Measurements from ENCODE around the gene C17orf67.
A peak's percentile ranks its signal among the peaks of the same experiment; 100 is the strongest.

C17orf67 gene

GRCh38 chr17:56808503-56808902 lies 25.2 kb downstream of the C17orf67 start:
- DNase-seq (ENCODE audit: low read depth in 2 of 2) = no peak

DNA sequence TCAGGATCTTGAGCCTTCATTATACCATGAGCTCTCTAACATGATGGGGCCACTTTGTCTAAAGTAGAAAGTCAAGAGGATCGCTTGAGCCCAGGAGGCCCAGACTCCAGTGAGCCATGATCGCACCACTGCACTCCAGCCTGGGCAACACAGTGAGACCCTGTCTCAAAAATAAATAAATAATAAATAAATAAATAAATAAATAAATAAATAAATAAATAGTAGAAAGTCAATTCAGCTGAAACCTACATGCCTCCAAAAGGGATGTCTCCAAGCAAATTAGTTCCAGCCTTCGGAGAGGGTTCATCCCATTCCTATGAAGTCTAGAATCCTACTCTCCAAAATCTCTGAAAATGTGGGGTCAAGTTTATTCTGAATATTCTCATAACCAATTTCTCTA lies 26.0 kb downstream of the C17orf67 start:
- DNase-seq (ENCODE audit: low read depth in 2 of 2) = no peak

DNA sequence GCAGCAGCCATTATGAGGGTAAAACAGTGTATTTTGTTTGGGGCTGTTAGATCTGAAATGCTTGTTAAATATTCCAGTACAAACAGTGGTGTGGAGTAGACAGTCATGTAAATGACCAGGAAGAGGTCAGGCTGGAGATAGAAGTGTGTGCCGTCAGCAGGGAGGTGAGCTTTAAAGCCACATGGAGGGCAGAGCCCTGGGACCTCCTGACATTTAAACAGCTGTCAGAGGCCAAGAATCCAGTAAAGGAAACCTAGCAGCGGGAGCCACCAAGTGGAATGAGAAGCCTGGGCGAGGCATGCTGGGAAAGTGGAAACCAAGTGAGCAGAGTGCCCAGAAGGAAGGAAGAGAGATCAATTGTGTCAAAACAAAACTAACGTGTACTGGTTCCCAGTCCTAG lies 26.8 kb downstream of the C17orf67 start:
- no peak for DNase-seq (ENCODE audit: low read depth in 2 of 2)

DNA sequence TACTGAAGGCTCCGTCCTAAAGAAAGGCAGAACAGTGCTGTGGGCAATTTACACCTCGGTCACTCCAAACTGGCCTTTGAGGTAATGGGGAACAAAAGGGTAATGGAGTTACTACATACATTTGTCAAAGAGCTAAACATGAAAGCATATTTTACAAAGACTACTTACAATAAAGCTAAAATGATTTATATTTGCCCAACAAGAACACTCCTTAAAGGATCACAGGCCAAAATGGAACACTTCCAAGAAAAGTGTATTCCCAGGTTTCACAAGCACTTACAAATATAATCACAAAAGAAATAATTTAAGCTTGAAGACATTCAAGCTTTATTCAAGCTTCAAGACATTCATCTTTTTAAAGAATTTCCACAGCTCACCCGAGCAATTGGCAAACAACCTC lies 29.3 kb downstream of the C17orf67 start:
- no peak for DNase-seq (ENCODE audit: low read depth in 2 of 2)

DNA sequence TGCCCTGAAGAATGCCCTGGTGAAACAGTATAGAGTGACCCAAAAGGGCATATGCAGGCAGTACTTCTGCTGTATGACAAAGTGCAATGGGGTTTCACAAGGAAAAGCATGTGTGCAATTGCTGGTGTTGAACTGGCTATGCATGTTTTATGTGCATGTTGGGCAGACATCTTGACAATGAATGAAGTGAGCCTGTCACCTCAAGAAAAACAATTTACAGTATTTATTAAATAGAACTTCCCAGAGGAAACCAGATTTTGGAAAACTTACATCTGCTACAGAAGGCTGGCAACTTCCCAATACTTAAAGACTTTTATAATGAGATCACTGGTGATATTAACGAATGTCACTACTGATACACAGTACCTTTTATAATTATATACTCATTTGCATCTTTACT lies 30.6 kb downstream of the C17orf67 start:
- no peak for DNase-seq (ENCODE audit: low read depth in 2 of 2)

DNA sequence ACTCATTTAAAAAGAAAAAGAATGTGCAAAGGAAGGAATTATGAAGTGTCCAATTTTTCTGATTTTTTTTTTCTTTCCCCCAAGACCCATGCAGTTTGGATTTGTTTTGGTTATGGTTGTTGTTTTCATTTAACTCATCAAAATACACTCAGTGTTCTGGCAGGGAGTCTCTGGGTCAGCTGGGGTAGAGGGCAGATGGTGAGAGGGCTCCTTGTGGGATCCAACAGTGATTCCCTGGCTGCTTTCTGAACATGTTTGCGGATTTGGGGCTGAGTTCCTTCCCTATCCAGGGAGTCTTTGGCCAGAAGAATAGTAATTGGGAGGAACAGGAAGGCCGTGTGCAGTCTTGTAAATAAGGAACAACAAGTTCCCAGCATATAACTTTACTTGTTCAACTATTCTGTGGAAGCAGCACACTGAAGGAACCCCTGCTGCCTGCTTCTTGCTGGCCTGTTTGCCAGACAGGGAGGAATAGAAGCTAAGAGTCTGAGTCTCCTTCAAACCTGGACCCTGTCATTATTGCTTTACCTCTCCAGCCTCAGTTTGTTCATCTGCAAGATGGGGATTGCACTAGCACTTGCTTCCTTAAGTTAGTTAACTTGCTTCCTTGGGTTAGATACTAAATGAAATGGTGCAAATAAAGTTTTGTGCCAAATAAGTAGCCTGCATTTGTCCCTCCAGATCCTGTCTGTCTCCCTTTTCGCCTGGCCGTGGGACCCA lies 32.1 kb downstream of the C17orf67 start:
- DNase-seq (ENCODE audit: low read depth in 2 of 2) = no peak

GRCh38 chr17:56798916-56799315 lies 34.8 kb downstream of the C17orf67 start:
- no peak for DNase-seq (ENCODE audit: low read depth in 2 of 2)

- no peak for DNase-seq (ENCODE audit: low read depth in 2 of 2)
These were observed 37.2 kb downstream of the C17orf67 start for GRCh38 chr17:56796536-56796935.

- DNase-seq (ENCODE audit: low read depth in 2 of 2) = no peak
These were observed 38.4 kb downstream of the C17orf67 start for GRCh38 chr17:56795221-56795865.

- no peak for DNase-seq (ENCODE audit: low read depth in 2 of 2)
These were observed 39.8 kb downstream of the C17orf67 start for GRCh38 chr17:56793957-56794356.

DNA sequence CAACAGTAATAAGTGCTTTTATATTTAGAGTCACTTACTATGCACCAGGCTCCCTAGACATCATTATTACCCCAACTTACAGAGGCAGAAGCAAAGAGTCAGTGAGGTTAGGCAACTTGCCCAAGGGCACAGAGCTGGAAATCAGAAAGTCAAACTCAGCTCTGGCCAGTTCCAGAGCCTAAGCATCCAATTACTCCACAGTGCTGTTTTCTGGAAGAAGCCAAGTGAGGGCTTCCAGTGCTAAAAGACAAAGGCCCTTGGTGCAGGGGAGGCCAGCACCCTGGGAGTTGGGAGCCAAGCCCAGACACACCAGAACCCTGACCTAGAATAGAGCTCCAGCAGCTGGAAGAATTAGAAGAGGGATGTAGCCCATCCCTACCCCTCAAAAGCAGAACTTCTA lies 40.2 kb downstream of the C17orf67 start:
- no peak for DNase-seq (ENCODE audit: low read depth in 2 of 2)

DNA sequence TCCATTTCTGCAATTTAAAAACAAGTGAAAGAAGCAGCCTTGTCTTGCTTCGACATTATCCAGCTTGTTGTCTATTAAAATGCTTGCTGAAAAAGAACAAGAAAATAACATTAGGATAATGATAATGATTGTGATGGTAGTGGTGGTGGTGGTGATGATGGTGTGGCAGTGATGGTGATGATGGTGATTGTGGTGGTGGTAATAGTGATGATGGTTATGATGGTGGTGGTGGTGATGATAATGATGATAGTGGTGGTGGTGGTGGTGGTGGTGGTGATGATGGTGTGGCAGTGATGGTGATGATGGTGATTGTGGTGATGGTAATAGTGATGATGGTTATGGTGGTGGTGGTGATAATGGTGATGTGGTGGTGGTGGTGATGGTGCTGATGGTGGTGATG lies 41.5 kb downstream of the C17orf67 start:
- no peak for DNase-seq (ENCODE audit: low read depth in 2 of 2)

- peak; percentile 62 to 69 for DNase-seq (ENCODE audit: low read depth in 2 of 2)
These were observed 46.7 kb downstream of the C17orf67 start for GRCh38 chr17:56786989-56787482.

GRCh38 chr17:56785997-56786680 lies 47.6 kb downstream of the C17orf67 start:
- DNase-seq (ENCODE audit: low read depth in 2 of 2) = no peak

DNA sequence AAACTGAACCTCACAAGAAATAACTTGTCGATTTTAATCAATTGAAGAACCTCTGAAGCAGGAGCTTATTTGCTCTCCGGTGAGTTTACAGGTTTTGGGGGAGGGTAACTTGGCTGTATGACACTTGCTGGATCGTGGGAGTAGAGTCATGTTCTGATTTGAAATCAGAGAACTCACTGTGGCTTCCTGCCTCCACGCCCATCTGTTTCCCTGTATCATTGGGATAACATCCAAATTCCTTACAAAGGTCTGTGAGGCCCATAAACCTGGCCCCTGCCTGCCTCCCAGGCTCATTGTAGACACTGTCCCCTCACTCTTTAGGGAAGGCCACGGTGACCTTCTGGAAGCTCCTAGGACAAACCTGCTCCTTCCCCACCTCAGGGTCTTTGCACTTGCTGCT lies 48.3 kb downstream of the C17orf67 start:
- peak in 1 of 2 experiments; percentile 4 for DNase-seq (ENCODE audit: low read depth in 2 of 2)

DNA sequence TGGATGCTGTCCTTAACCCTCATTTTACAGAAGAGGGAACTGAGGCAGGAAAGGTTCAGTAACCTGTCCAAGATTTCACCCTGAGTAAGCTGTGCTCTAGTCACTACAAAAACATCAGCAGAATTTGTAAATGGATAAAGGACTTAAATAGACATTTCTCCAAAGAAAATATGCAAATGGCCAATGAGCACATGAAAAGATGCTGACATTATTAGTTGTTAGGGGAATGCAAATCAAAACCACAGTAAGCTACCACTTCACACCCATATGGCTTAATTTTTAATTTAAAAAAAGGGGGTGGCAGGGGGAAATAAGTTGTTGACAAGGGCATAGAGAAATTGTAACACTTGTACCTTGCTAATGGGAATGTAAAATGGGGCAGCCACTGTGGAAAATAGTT lies 51.4 kb downstream of the C17orf67 start:
- no peak for DNase-seq (ENCODE audit: low read depth in 2 of 2)

GRCh38 chr17:56781906-56782305 lies 51.8 kb downstream of the C17orf67 start:
- no peak for DNase-seq (ENCODE audit: low read depth in 2 of 2)

DNA sequence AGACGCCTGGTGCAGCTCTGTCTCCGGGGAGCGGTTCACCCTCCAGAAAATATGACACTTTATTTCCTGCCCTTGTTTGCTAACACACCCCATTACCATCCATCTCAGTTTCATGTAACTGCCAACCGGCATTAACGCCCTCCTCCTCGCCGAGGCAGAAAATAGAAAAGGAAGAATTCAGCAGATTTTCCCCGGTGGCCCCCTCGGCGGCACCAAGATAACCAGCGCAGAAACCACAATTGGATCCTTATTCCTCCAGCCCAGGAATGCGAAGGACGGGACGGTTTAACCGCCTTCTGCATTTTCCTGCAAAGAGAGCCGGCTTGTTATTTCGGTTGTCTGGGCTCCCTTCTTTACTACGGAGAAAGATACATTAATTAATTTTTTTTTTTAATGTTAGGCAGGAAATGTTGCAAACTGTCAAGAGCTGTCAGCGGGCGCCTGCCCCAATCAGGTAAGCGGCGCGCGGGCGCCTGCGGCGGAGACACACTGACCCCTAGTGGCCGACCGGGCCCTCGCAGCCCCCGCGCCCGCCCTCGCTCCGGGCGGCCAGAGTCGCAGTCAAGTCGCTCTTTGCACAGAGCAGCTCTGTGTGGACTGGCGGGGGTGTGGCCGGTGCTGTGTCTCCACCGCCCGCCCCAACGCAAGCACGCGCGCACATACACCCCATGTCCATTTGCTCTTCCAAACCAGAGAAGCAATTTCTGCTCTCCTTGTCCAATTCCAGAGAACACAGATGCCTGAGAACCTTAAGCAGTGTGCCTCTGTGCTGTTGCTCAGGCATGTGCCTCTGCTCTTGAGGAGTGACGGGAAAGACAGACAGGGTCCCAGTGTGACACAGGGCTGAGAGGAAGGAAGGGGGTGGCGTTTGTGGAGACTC lies 53.6 kb downstream of the C17orf67 start:
- peak; percentile 17 to 26 for DNase-seq (ENCODE audit: low read depth in 2 of 2)

- no peak for DNase-seq (ENCODE audit: low read depth in 2 of 2)
These were observed 54.4 kb downstream of the C17orf67 start for GRCh38 chr17:56779322-56779721.

DNA sequence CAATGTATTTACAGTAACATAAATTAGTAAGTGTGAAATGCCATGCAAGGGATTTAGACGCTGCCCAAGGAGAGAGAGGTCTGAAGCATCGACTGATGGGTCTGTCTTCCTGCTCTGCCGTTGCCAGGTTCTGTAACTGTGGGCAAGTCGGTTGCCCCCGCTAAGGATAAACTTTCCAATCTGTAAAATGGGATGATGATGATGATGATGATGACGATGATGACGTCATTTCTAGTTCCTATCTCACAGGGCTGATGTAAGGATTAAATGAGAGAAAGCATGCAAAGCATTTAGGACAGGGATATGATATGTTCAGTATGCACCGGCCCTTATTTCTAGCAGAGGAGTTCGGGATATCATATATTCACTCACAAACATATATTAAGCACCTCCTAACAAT lies 54.8 kb downstream of the C17orf67 start:
- DNase-seq (ENCODE audit: low read depth in 2 of 2) = no peak

GRCh38 chr17:56777859-56778258 lies 55.9 kb downstream of the C17orf67 start:
- DNase-seq (ENCODE audit: low read depth in 2 of 2) = no peak

GRCh38 chr17:56774650-56775049 lies 59.1 kb downstream of the C17orf67 start:
- DNase-seq (ENCODE audit: low read depth in 2 of 2) = no peak
